Brain microvascular endothelial cell (primary cell): ENCODE measurements around the gene CYP4A11.
"Not testable (repeated sequence)": the region's sequence is repeated elsewhere in the genome, so short reads cannot be mapped to it uniquely, and the experiment has no call there.

Experiments
- DNase-seq: peaks from one replicate; pipeline ENCODE4 v3.0.0-alpha.2; 2020
- H3K27ac ChIP-seq: fragments of 250-450 bp; sonication (Bioruptor Pico); 2 replicates; pipeline ENCODE4 v1.5.1; 2020; ENCODE audit warnings: mild to moderate bottlenecking, moderate library complexity
- H3K27me3 ChIP-seq: fragments of 250-450 bp; sonication (Bioruptor Pico); replicated peaks from 2 replicates; pipeline ENCODE4 v1.5.1; 2020; ENCODE audit warnings: mild to moderate bottlenecking
- H3K36me3 ChIP-seq: fragments of 250-450 bp; sonication (Bioruptor Pico); replicated peaks from 2 replicates; pipeline ENCODE4 v1.5.1; 2020; ENCODE audit warnings: mild to moderate bottlenecking
- H3K4me3 ChIP-seq: 2 replicates; pipeline ENCODE4 v1.5.1; 2011; ENCODE audit warnings: low read depth, mild to moderate bottlenecking, control low read depth, low read length, moderate library complexity
- CTCF ChIP-seq: IDR thresholded peaks from 2 replicates; pipeline ENCODE4 v1.5.1; 2011; ENCODE audit warnings: low read depth, mild to moderate bottlenecking, moderate library complexity, low read length, control low read depth, inconsistent platforms; ENCODE audit errors: missing control alignments
- in situ Hi-C: cut with HindIII; loops from 2 replicates; pipeline ENCODE4 v1.10.0; 2017; ENCODE audit warnings: low sequenced_read_pairs, low pct_ligation_motif_present

Gene CYP4A11

GRCh38 chr1:46927249-46927835, 13.9 kb downstream of the CYP4A11 start:
- in situ Hi-C loops, result no loop called here
- DNase-seq, result no peak
- Histone ChIP-seq H3K27ac (no peak overlapping the region), H3K36me3 (no peaks in the 10 kb centered on the region), H3K4me3 (no peak overlapping the region), H3K27me3 (no peaks in the 10 kb centered on the region)
- TF ChIP-seq CTCF, result no peak

GRCh38 chr1:46910790-46911189, 30.5 kb downstream of the CYP4A11 start:
- H3K27me3 ChIP-seq, result no peaks in the 10 kb centered on the region
- H3K4me3 ChIP-seq, result no peak overlapping the region
- in situ Hi-C loops, result no loop called here

GRCh38 chr1:46903481-46903880, 37.8 kb downstream of the CYP4A11 start:
- H3K36me3 ChIP-seq, result no peaks in the 10 kb centered on the region
- DNase-seq, result no peak
- no peaks in the 10 kb centered on the region for H3K27me3 ChIP-seq
- no peak overlapping the region for H3K27ac ChIP-seq
- in situ Hi-C loops, result no loop called here
- H3K4me3 ChIP-seq, result no peak overlapping the region
- TF ChIP-seq CTCF, result no peak

More at GRCh38 chr1:46910790-46911189, 30.5 kb downstream of the CYP4A11 start:
- H3K27ac ChIP-seq, result no peak overlapping the region
- DNase-seq, result no peak
- no peaks in the 10 kb centered on the region for H3K36me3 ChIP-seq
- TF ChIP-seq CTCF, result no peak

GRCh38 chr1:46900401-46900800, 40.9 kb downstream of the CYP4A11 start:
- Histone ChIP-seq H3K4me3 (no peak overlapping the region), H3K27ac (no peak overlapping the region), H3K27me3 (no peaks in the 10 kb centered on the region), H3K36me3 (no peaks in the 10 kb centered on the region)
- DNase-seq, result no peak
- TF ChIP-seq CTCF, result no peak
- in situ Hi-C loops, result no loop called here

- H3K36me3 ChIP-seq, H3K27me3 ChIP-seq, in situ Hi-C loops, H3K4me3 ChIP-seq, H3K27ac ChIP-seq, DNase-seq: not testable (repeated sequence)
Measured at GRCh38 chr1:46881656-46882055, 59.6 kb downstream of the CYP4A11 start.
